SH-SY5Y (cell line): ENCODE measurements around the gene AMELX.

Experiments used
- GATA2 ChIP-seq: IDR thresholded peaks from 2 replicates; pipeline ENCODE4 v1.6.1; 2011; ENCODE audit warnings: mild to moderate bottlenecking, low read depth, low read length
- GATA3 ChIP-seq: IDR thresholded peaks from 2 replicates; pipeline ENCODE4 v1.6.1; 2011; ENCODE audit warnings: low read depth, mild to moderate bottlenecking, low read length, moderate library complexity

GRCh38 chrX:11337292-11338009 lies 44.2 kb downstream of the AMELX start:
- TF ChIP-seq GATA3: no peak
- TF ChIP-seq GATA2: no peak
